Thoracic aorta (tissue), 2 donors: ENCODE results near the gene CFAP210. TPM values are rescaled to one million over a fixed set of nuclear protein-coding genes. Genes with fewer than 3 reads are reported as not detected.
A peak's percentile ranks its signal among the peaks of the same experiment; 100 is the strongest.

Source experiments
- ATAC-seq: fragments of 150-250 bp; one replicate; pipeline ENCODE4 v1.8.0; 2017; ENCODE audit warnings: low read depth; ENCODE audit not compliant: insufficient number of reproducible peaks, low FRiP score
- DNase-seq: peaks from one replicate; pipeline ENCODE4 v3.0.0-alpha.2; 2020; ENCODE audit warnings: low spot score
- H3K27ac ChIP-seq, 2 donors: fragments of 200-600 bp; sonication (generic); 1 replicate in 1 of 2; 2 replicates in 1 of 2; pipeline ENCODE4 v1.5.1; 2016; ENCODE audit warnings: mild to moderate bottlenecking in 2 of 2, moderate library complexity in 2 of 2
- H3K27me3 ChIP-seq: fragments of 200-600 bp; sonication (generic); replicated peaks from 2 replicates; pipeline ENCODE4 v1.6.0; 2016; ENCODE audit warnings: mild to moderate bottlenecking; ENCODE audit not compliant: insufficient read depth
- H3K36me3 ChIP-seq: fragments of 200-600 bp; sonication (generic); one replicate; pipeline ENCODE4 v1.5.1; 2016
- H3K4me1 ChIP-seq, 2 donors: fragments of 200-600 bp; sonication (generic); 1 replicate in 1 of 2; 2 replicates in 1 of 2; pipeline versions ENCODE4 v1.5.1 to v1.6.0; 2016; ENCODE audit warnings: low read depth in 2 of 2, mild to moderate bottlenecking in 1 of 2; ENCODE audit not compliant: control insufficient read depth in 1 of 2
- H3K4me3 ChIP-seq: fragments of 200-600 bp; sonication (generic); 2 replicates; pipeline ENCODE4 v1.5.1; 2016; ENCODE audit warnings: mild to moderate bottlenecking
- H3K9me3 ChIP-seq: fragments of 200-600 bp; sonication (generic); 2 replicates; pipeline ENCODE4 v1.5.1; 2016
- CTCF ChIP-seq: fragments of 200-600 bp; sonication (generic); IDR thresholded peaks from one replicate; pipeline ENCODE4 v1.5.1; 2019; ENCODE audit warnings: antibody characterized with exemption
- total RNA-seq, 2 donors: library from RNA; depleted of rRNA; stranded (reverse); fragments of >200 nt; gene quantifications; one replicate each; pipeline versions ENCODE4 v1.1.0 to v1.2.3, GENCODE V29; 2016

CFAP210 gene
- total RNA-seq, 2 donors from 2014 or later = not detected

DNA sequence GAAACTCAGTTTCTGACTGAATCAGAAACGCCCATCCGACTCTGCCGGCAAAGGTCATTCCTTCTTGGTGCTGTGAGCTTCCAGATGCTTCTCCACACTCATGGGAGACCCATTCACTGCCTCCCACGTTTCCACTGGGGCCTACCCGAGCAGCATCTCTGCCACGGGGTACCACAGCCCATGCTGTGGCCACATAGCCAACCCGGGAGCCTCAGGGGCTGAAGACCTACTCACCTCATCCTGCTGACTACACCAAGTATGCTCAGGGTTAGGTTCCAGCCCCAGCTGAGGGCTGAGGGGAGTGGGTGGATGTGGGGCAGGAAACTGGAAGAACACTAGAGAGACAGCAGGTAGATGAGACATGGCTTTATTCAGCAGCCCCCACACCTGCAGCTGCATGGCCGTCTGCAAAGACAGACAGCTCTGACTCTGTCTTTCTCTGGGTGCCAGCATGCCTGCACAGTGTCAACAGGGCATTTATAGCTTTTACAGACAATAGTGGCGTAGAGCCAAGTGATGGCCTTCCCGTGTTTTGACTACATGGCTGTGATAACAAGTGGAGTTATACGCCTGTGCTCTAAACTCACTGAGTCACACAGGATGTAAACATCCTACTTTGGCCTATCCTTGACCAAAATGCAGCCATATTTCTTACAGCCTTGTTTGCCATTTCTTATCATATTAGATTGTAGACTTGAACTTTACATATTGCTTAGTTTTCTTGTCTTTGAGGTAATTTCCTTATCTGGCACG is 22.9 kb upstream of the CFAP210 start:
- no peak for TF ChIP-seq CTCF
- no peaks in the 10 kb centered on the region for H3K27me3 ChIP-seq
- H3K4me1 ChIP-seq = peaks cover 8 to 16% of the 10 kb centered on the region in 2 donors
- no peak overlapping the region for H3K4me3 ChIP-seq
- no peaks in the 10 kb centered on the region for H3K9me3 ChIP-seq
- no peak for DNase-seq
- no peak for ATAC-seq
- no peak overlapping the region for H3K27ac ChIP-seq
- no peaks in the 10 kb centered on the region for H3K36me3 ChIP-seq

DNA sequence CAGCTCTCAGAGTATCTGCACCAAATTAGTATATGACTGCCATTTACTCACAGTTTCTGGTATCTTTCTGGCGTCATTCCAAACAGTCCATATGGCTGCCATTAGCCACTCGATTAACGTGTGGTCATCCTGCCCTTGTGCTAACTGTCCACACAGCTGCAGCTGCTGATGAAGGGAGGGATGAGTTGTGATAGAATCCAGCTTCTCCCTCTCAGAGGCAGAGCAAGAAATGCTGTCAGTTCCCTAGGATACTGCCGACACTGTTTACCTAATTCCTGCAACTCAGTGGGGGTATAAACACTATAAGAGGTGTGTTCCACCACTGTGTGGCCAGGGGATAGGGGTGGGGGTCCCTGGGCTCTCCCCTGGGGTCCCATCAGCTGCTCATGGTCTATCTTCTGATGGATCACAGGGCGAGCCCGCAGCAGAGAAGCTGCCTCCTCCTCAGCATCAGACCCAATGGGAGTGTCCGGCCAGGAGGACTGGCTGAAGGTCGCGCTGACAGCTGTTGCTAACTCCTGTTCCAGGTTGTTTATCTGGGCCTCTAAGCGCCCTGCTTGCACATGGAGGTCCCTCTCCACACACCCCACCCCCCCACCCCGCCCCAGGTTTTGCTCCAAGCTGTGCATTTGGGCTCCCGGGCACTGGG is 22.2 kb upstream of the CFAP210 start:
- peaks cover 8 to 16% of the 10 kb centered on the region in 2 donors for H3K4me1 ChIP-seq
- TF ChIP-seq CTCF = no peak
- H3K36me3 ChIP-seq = no peaks in the 10 kb centered on the region
- H3K27me3 ChIP-seq = no peaks in the 10 kb centered on the region
- DNase-seq = no peak
- H3K27ac ChIP-seq = no peak overlapping the region
- H3K9me3 ChIP-seq = no peaks in the 10 kb centered on the region
- H3K4me3 ChIP-seq = no peak overlapping the region
- no peak for ATAC-seq

- no peak for DNase-seq
- Histone ChIP-seq H3K4me3 (peak overlapping the region; percentile 58), H3K9me3 (no peaks in the 10 kb centered on the region), H3K27me3 (no peaks in the 10 kb centered on the region), H3K27ac (no peak overlapping the region), H3K4me1 (peaks cover 8 to 16% of the 10 kb centered on the region in 2 donors), H3K36me3 (no peaks in the 10 kb centered on the region)
- TF ChIP-seq CTCF = no peak
- ATAC-seq = no peak
Observed at GRCh38 chr2:169715379-169716237, 21.4 kb upstream of the CFAP210 start.

- Histone ChIP-seq H3K9me3 (no peaks in the 10 kb centered on the region), H3K4me1 (peaks cover 8 to 16% of the 10 kb centered on the region in 2 donors), H3K27me3 (no peaks in the 10 kb centered on the region), H3K27ac (no peak overlapping the region), H3K36me3 (no peaks in the 10 kb centered on the region), H3K4me3 (no peak overlapping the region)
- no peak for TF ChIP-seq CTCF
- DNase-seq (no peak), ATAC-seq (no peak)
Observed at GRCh38 chr2:169714699-169715098, 20.5 kb upstream of the CFAP210 start.

DNA sequence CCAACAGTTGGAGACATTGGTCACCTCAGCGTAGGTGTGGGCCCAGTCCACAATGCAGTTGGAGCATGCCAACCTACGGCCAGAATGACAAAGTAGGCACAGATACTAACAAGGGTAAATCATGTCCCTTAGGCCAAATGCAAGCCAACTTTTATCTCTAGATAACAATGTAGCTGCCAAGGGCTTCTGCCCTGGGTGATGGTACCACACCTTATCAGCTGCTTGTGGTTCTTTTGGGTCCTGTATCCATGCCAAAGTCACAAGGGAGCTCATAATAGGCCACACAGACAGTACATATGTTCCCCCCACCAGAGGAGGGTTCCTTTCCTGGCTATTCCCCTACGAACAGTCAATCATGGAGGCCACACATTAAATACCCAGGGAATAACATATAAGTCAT is 19.1 kb upstream of the CFAP210 start:
- TF ChIP-seq CTCF = no peak
- H3K36me3 ChIP-seq = no peaks in the 10 kb centered on the region
- no peak overlapping the region for H3K27ac ChIP-seq
- ATAC-seq = no peak
- H3K27me3 ChIP-seq = no peaks in the 10 kb centered on the region
- H3K4me3 ChIP-seq = no peak overlapping the region
- H3K4me1 ChIP-seq = peaks cover 8 to 16% of the 10 kb centered on the region in 2 donors
- no peaks in the 10 kb centered on the region for H3K9me3 ChIP-seq
- DNase-seq = no peak
